Measurements from ENCODE around the gene ZNF765. TPM values are rescaled to one million over a fixed set of nuclear protein-coding genes. Genes with fewer than 3 reads are reported as not detected.
A peak's percentile ranks its signal among the peaks of the same experiment; 100 is the strongest.
"Not testable (repeated sequence)": the region's sequence is repeated elsewhere in the genome, so short reads cannot be mapped to it uniquely, and the experiment has no call there.

Gene ZNF765
- total and polyA plus RNA-seq, 10 donors, result 2.2 to 15.9 (median 11.1) TPM

GRCh38 chr19:53396525-53396868 lies 1.5 kb downstream of the ZNF765 start:
- H3K9me3 ChIP-seq, result peaks cover 0 to 35% (median 9%) of the 10 kb centered on the region in 8 donors
- intact Hi-C loops (cut with DNase I; ENCODE audit: low total_unique reads), result no loop called here
- no peak for DNase-seq
- no peaks in the 10 kb centered on the region for H3K27me3 ChIP-seq (replicated peaks in 1 of 7)
- TF ChIP-seq CTCF (IDR thresholded peaks at IDR 0.05 in 8 of 11, conservative IDR thresholded peaks at IDR 0.05 in 3 of 11) (no peak), POLR2AphosphoS5 (IDR thresholded peaks at IDR 0.05) (no peak), POLR2A (IDR thresholded peaks at IDR 0.05) (no peak)
- H3K36me3 ChIP-seq, result peaks cover 3 to 40% (median 31%) of the 10 kb centered on the region in 6 donors
- peaks cover 6 to 30% (median 24%) of the 10 kb centered on the region in 6 donors for H3K4me1 ChIP-seq
- 12 to 31% (median 19%) methylated on average over 1 of the region's 1 CpG for WGBS, 5 donors
- H3K4me3 ChIP-seq, result peak overlapping the region in 4 of 8 donors; percentile 77 to 89 (median 86)
- no peak overlapping the region for H3K27ac ChIP-seq

- peaks cover 4 to 54% (median 44%) of the 10 kb centered on the region in 6 donors for H3K36me3 ChIP-seq
- intact Hi-C loops (cut with DNase I; ENCODE audit: low total_unique reads); H3K4me3 ChIP-seq; H3K27me3 ChIP-seq (replicated peaks in 1 of 7); DNase-seq; H3K27ac ChIP-seq: not testable (repeated sequence)
- H3K9me3 ChIP-seq, result peaks cover 0 to 39% (median 22%) of the 10 kb centered on the region in 8 donors
- H3K4me1 ChIP-seq, result peaks cover 6 to 30% (median 24%) of the 10 kb centered on the region in 6 donors
- WGBS, 5 donors, result 88 to 100% (median 100%) methylated on average over 1 of the region's 1 CpG
These were observed 3.0 kb downstream of the ZNF765 start for GRCh38 chr19:53397918-53398317.

- Histone ChIP-seq H3K36me3 (peaks cover 12 to 63% (median 40%) of the 10 kb centered on the region in 6 donors), H3K27me3 (replicated peaks in 1 of 7) (no peaks in the 10 kb centered on the region), H3K27ac (no peak overlapping the region), H3K4me1 (no peaks in the 10 kb centered on the region), H3K9me3 (peaks cover 17 to 96% (median 92%) of the 10 kb centered on the region in 8 donors), H3K4me3 (no peak overlapping the region)
- no peak for TF ChIP-seq CTCF (IDR thresholded peaks at IDR 0.05 in 8 of 11, conservative IDR thresholded peaks at IDR 0.05 in 3 of 11)
- no peak for DNase-seq
- WGBS, 5 donors, result 80 to 93% (median 90%) methylated on average over 7 of the region's 7 CpGs
- intact Hi-C loops (cut with DNase I; ENCODE audit: low total_unique reads), result no loop called here
These were observed 14.7 kb downstream of the ZNF765 start for GRCh38 chr19:53409505-53410204.

- H3K9me3 ChIP-seq, result peaks cover 0 to 45% (median 31%) of the 10 kb centered on the region in 8 donors
- not testable (repeated sequence) for H3K36me3 ChIP-seq; H3K27ac ChIP-seq; DNase-seq; H3K4me1 ChIP-seq; H3K4me3 ChIP-seq; H3K27me3 ChIP-seq (replicated peaks in 1 of 7)
- WGBS, 5 donors, result 74 to 88% (median 79%) methylated on average over 11 of the region's 11 CpGs
- intact Hi-C loops (cut with DNase I; ENCODE audit: low total_unique reads), result loop anchor here (10.0 kb wide), 2 partner anchors 94 to 324 kb away; no protein-coding TSS in a partner anchor
These were observed 25.8 kb downstream of the ZNF765 start for GRCh38 chr19:53420520-53421315.

GRCh38 chr19:53422551-53422950 lies 27.6 kb downstream of the ZNF765 start:
- Histone ChIP-seq H3K36me3 (no peaks in the 10 kb centered on the region), H3K9me3 (peaks cover 0 to 28% (median 14%) of the 10 kb centered on the region in 8 donors), H3K4me3 (no peak overlapping the region), H3K27ac (no peak overlapping the region), H3K27me3 (replicated peaks in 1 of 7) (no peaks in the 10 kb centered on the region), H3K4me1 (peaks cover 0 to 8% (median 0%) of the 10 kb centered on the region in 6 donors)
- no peak for DNase-seq
- WGBS, 5 donors, result 85 to 93% (median 87%) methylated on average over 5 of the region's 5 CpGs
- TF ChIP-seq POLR2AphosphoS5 (IDR thresholded peaks at IDR 0.05) (no peak), POLR2A (IDR thresholded peaks at IDR 0.05) (no peak), CTCF (IDR thresholded peaks at IDR 0.05 in 8 of 11, conservative IDR thresholded peaks at IDR 0.05 in 3 of 11) (no peak)
- intact Hi-C loops (cut with DNase I; ENCODE audit: low total_unique reads), result loop anchor here (10.0 kb wide), 2 partner anchors 92 to 322 kb away; no protein-coding TSS in a partner anchor

- not testable (repeated sequence) for H3K27ac ChIP-seq; H3K27me3 ChIP-seq (replicated peaks in 1 of 7); H3K4me3 ChIP-seq; H3K36me3 ChIP-seq; H3K4me1 ChIP-seq; DNase-seq
- WGBS, 5 donors, result 11 to 33% (median 19%) methylated on average over 4 to 11 of the region's 13 CpGs; no CpG with 5 or more reads in 1 of the 5 donors
- H3K9me3 ChIP-seq, result peaks cover 0 to 23% (median 9%) of the 10 kb centered on the region in 8 donors
- intact Hi-C loops (cut with DNase I; ENCODE audit: low total_unique reads), result loop anchor here (10.0 kb wide), 2 partner anchors 92 to 322 kb away; no protein-coding TSS in a partner anchor
These were observed 28.1 kb downstream of the ZNF765 start for GRCh38 chr19:53423074-53423473.

- intact Hi-C loops (cut with DNase I; ENCODE audit: low total_unique reads), result loop anchor here (10.0 kb wide), 2 partner anchors 91 to 321 kb away; no protein-coding TSS in a partner anchor
- H3K27me3 ChIP-seq (replicated peaks in 1 of 7); DNase-seq; H3K36me3 ChIP-seq; H3K4me1 ChIP-seq; H3K4me3 ChIP-seq; H3K27ac ChIP-seq: not testable (repeated sequence)
- 41 to 68% (median 51%) methylated on average over 6 to 8 of the region's 8 CpGs for WGBS, 5 donors
- H3K9me3 ChIP-seq, result peaks cover 0 to 17% (median 4%) of the 10 kb centered on the region in 8 donors
These were observed 28.7 kb downstream of the ZNF765 start for GRCh38 chr19:53423680-53424079.
